ENCODE results near the gene MACROD2.

MACROD2 gene

DNA sequence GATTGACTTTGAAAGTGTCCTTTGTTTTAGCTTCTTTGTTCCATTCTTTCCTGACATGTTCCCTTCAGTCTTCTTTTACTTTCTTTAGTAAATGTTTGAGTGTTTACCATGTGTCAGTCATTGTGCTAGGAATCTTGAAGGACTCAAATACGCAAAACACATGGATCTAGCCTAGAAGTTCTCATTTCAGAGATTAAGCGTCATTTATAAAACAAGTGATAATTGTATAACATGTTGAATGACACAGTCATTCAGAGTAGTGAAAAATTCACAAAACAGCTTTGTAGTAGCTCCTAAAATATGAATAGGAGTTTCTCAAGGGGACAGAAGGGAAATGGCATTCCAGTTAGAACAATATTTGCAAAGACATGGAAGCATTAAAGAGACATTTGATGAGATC lies 66.9 kb downstream of the MACROD2 start:
- Histone ChIP-seq H3K4me3 (ENCODE audit: low read depth in 1 of 2, low read length in 1 of 2) (no peak overlapping the region), H3K9me3 (no peaks in the 10 kb centered on the region), H3K27ac (no peak overlapping the region), H3K4me1 (ENCODE audit: control insufficient read depth in 1 of 2, insufficient read depth in 1 of 2, low read depth in 1 of 2, low read length in 1 of 2) (no peaks in the 10 kb centered on the region), H3K36me3 (no peaks in the 10 kb centered on the region), H3K27me3 (no peaks in the 10 kb centered on the region)
- no peak for TF ChIP-seq CTCF (IDR thresholded peaks at IDR 0.05)

GRCh38 chr20:14062786-14063185 lies 67.5 kb downstream of the MACROD2 start:
- no peak overlapping the region for H3K4me3 ChIP-seq (ENCODE audit: low read depth in 1 of 2, low read length in 1 of 2)
- no peaks in the 10 kb centered on the region for H3K4me1 ChIP-seq (ENCODE audit: control insufficient read depth in 1 of 2, insufficient read depth in 1 of 2, low read depth in 1 of 2, low read length in 1 of 2)
- no peak for TF ChIP-seq CTCF (IDR thresholded peaks at IDR 0.05)
- H3K27ac ChIP-seq, result no peak overlapping the region
- H3K27me3 ChIP-seq, result no peaks in the 10 kb centered on the region
- no peaks in the 10 kb centered on the region for H3K36me3 ChIP-seq
- H3K9me3 ChIP-seq, result no peaks in the 10 kb centered on the region

- no peak for TF ChIP-seq CTCF (IDR thresholded peaks at IDR 0.05)
- no peaks in the 10 kb centered on the region for H3K4me1 ChIP-seq (ENCODE audit: control insufficient read depth in 1 of 2, insufficient read depth in 1 of 2, low read depth in 1 of 2, low read length in 1 of 2)
- H3K27me3 ChIP-seq, result no peaks in the 10 kb centered on the region
- no peaks in the 10 kb centered on the region for H3K9me3 ChIP-seq
- H3K27ac ChIP-seq, result no peak overlapping the region
- no peak overlapping the region for H3K4me3 ChIP-seq (ENCODE audit: low read depth in 1 of 2, low read length in 1 of 2)
- H3K36me3 ChIP-seq, result no peaks in the 10 kb centered on the region
Measured at GRCh38 chr20:14064333-14064732, 69.0 kb downstream of the MACROD2 start.

GRCh38 chr20:14064921-14065320 lies 69.6 kb downstream of the MACROD2 start:
- no peaks in the 10 kb centered on the region for H3K4me1 ChIP-seq (ENCODE audit: control insufficient read depth in 1 of 2, insufficient read depth in 1 of 2, low read depth in 1 of 2, low read length in 1 of 2)
- H3K27ac ChIP-seq, result no peak overlapping the region
- no peaks in the 10 kb centered on the region for H3K36me3 ChIP-seq
- no peaks in the 10 kb centered on the region for H3K27me3 ChIP-seq
- no peak for TF ChIP-seq CTCF (IDR thresholded peaks at IDR 0.05)
- H3K4me3 ChIP-seq (ENCODE audit: low read depth in 1 of 2, low read length in 1 of 2), result no peak overlapping the region
- H3K9me3 ChIP-seq, result no peaks in the 10 kb centered on the region

DNA sequence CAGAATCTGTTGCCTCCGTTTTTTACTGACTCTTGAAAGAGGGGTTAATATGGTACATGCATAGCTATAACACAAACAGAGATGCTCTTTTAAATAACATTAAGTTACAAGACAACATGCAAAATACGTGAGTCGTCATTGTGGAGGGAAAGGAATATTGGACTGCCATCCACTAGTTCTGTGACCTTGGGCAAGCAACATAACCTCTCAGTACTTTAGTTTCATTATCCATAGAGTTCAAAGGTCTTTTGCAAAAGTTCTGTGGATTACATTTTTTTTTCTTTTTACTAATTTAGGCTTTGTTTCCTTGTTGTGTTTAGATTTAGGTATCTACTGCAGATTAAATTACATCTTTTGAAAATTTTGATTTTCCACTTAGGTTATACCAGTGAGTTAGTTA lies 70.5 kb downstream of the MACROD2 start:
- H3K36me3 ChIP-seq, result no peaks in the 10 kb centered on the region
- no peaks in the 10 kb centered on the region for H3K9me3 ChIP-seq
- H3K4me1 ChIP-seq (ENCODE audit: control insufficient read depth in 1 of 2, insufficient read depth in 1 of 2, low read depth in 1 of 2, low read length in 1 of 2), result no peaks in the 10 kb centered on the region
- TF ChIP-seq CTCF (IDR thresholded peaks at IDR 0.05), result no peak
- no peak overlapping the region for H3K27ac ChIP-seq
- H3K27me3 ChIP-seq, result no peaks in the 10 kb centered on the region
- no peak overlapping the region for H3K4me3 ChIP-seq (ENCODE audit: low read depth in 1 of 2, low read length in 1 of 2)

DNA sequence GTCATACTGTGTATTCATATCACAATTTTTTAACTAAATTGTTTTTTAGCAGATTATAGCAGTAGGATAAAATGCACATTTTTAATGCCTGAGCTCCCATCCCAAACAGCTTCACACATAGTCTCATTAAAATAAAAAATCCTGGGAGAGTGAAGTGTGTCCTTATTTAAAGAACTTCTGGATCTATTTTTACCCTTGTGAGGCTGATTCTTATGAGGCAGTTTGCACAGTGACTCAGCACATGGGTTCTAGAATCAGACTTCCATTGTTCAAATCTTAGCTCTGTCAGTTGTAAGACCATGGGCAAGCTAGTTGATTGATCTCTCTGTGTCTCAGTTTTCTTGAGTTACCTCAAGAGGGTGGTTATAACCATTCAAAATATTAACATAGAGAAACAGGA lies 72.3 kb downstream of the MACROD2 start:
- Histone ChIP-seq H3K9me3 (no peaks in the 10 kb centered on the region), H3K4me3 (ENCODE audit: low read depth in 1 of 2, low read length in 1 of 2) (no peak overlapping the region), H3K27ac (no peak overlapping the region), H3K27me3 (no peaks in the 10 kb centered on the region), H3K4me1 (ENCODE audit: control insufficient read depth in 1 of 2, insufficient read depth in 1 of 2, low read depth in 1 of 2, low read length in 1 of 2) (no peaks in the 10 kb centered on the region), H3K36me3 (no peaks in the 10 kb centered on the region)
- TF ChIP-seq CTCF (IDR thresholded peaks at IDR 0.05), result no peak
